ENCODE measurements around the gene GRIP1.

GRCh38 chr12:66709457-66709773, 30.5 kb upstream of the GRIP1 start:
- TF ChIP-seq CTCF (IDR thresholded peaks at IDR 0.05; ENCODE audit: low read depth, low read length, poor library complexity, severe bottlenecking) (no peak), EZH2phosphoT487 (IDR thresholded peaks at IDR 0.05; ENCODE audit: borderline replicate concordance, low read length) (no peak)
